IMR-90 (cell line): ENCODE data around the gene ZNF813. TPM values are rescaled to one million over a fixed set of nuclear protein-coding genes. Genes with fewer than 3 reads are reported as not detected.

Source experiments
- ATAC-seq: fragments of 200-7000 bp; cut with Tn5 transposase; 2 replicates; pipeline ENCODE4 v1.9.1; 2020; ENCODE audit warnings: low read depth, mild to moderate bottlenecking, moderate library complexity
- BruUV-seq: library from RNA; stranded (reverse); fragments of 400-500 nt; replicated peaks from 2 replicates; lab custom pipeline; 2021; lab: Mats Ljungman, UMichigan
- CTCF ChIA-PET: fragments of 300-600 bp; formaldehyde crosslinking; extraction: SDS; loops from one replicate; lab custom pipeline; 2021; ENCODE audit warnings: antibody characterized with exemption; lab: Yijun Ruan, JAX
- POLR2A ChIA-PET: fragments of 300-600 bp; sonication (Branson Sonifier 250); formaldehyde crosslinking; loops from one replicate; lab custom pipeline; 2022; ENCODE audit warnings: antibody characterized with exemption; ENCODE audit not compliant: unreplicated experiment; lab: Charles Lee
- DNase-seq: peaks from one replicate; pipeline ENCODE4 v3.0.0; 2013
- H2AFZ ChIP-seq: replicated peaks from 2 replicates; pipeline ENCODE3; 2013; ENCODE audit warnings: low read length, mild to moderate bottlenecking; ENCODE audit not compliant: poor library complexity
- H2AK5ac ChIP-seq: 2 replicates; pipeline ENCODE4 v1.6.1; 2013; ENCODE audit warnings: low read depth, low read length, inconsistent platforms
- H2AK9ac ChIP-seq: replicated peaks from 2 replicates; pipeline ENCODE3; 2013; ENCODE audit warnings: mild to moderate bottlenecking, low read depth, low read length, moderate library complexity; ENCODE audit not compliant: poor library complexity
- H2BK120ac ChIP-seq: 2 replicates; pipeline ENCODE4 v1.6.1; 2013; ENCODE audit warnings: low read depth, low read length, inconsistent platforms
- H2BK15ac ChIP-seq: 3 replicates; pipeline ENCODE4 v1.6.1; 2013; ENCODE audit warnings: low read depth, low read length, inconsistent platforms
- H2BK20ac ChIP-seq: 2 replicates; pipeline ENCODE4 v1.6.1; 2013; ENCODE audit warnings: low read depth, mild to moderate bottlenecking, inconsistent platforms, low read length, moderate library complexity
- H2BK5ac ChIP-seq: 2 replicates; pipeline ENCODE4 v1.6.1; 2013; ENCODE audit warnings: mild to moderate bottlenecking, low read depth, low read length, inconsistent platforms; ENCODE audit not compliant: poor library complexity, severe bottlenecking
- H3K14ac ChIP-seq: replicated peaks from 2 replicates; pipeline ENCODE4 v1.6.1; 2013; ENCODE audit warnings: low read depth, low read length, inconsistent platforms
- H3K18ac ChIP-seq: 2 replicates; pipeline ENCODE4 v1.6.1; 2013; ENCODE audit warnings: low read depth, low read length, control low read depth
- H3K23ac ChIP-seq: 2 replicates; pipeline ENCODE4 v1.6.1; 2013; ENCODE audit warnings: low read depth, low read length, inconsistent platforms
- H3K27ac ChIP-seq: 2 replicates; pipeline ENCODE4 v1.5.1; 2013; ENCODE audit warnings: mild to moderate bottlenecking, control low read depth, low read length; ENCODE audit not compliant: insufficient read depth
- H3K27me3 ChIP-seq: 2 replicates; pipeline ENCODE4 v1.6.1; 2013; ENCODE audit warnings: low read length; ENCODE audit not compliant: control insufficient read depth, insufficient read depth
- H3K36me3 ChIP-seq: 2 replicates; pipeline ENCODE4 v1.6.1; 2013; ENCODE audit warnings: low read length, mixed read lengths; ENCODE audit not compliant: control insufficient read depth, insufficient read depth
- H3K4ac ChIP-seq: 2 replicates; pipeline ENCODE4 v1.6.1; 2013; ENCODE audit warnings: low read depth, low read length, inconsistent platforms
- H3K4me1 ChIP-seq: 2 replicates; pipeline ENCODE4 v1.6.1; 2013; ENCODE audit warnings: low read length, mixed read lengths; ENCODE audit not compliant: control insufficient read depth, insufficient read depth
- H3K4me2 ChIP-seq: 2 replicates; pipeline ENCODE4 v1.6.1; 2013; ENCODE audit warnings: low read depth, mild to moderate bottlenecking, control low read depth, low read length, moderate library complexity
- H3K4me3 ChIP-seq: 2 replicates; pipeline ENCODE4 v1.5.1; 2013; ENCODE audit warnings: low read depth, mild to moderate bottlenecking, control low read depth, low read length, moderate library complexity; ENCODE audit not compliant: insufficient read depth
- H3K56ac ChIP-seq: 2 replicates; pipeline ENCODE4 v1.6.1; 2013; ENCODE audit warnings: low read length, inconsistent platforms; ENCODE audit not compliant: insufficient read depth; ENCODE audit errors: extremely low read depth
- H3K79me1 ChIP-seq, 2 experiments: 2 replicates each; pipeline ENCODE4 v1.6.1; 2013; ENCODE audit warnings: low read length in 2 of 2, inconsistent platforms in 1 of 2, low read depth in 1 of 2
- H3K9ac ChIP-seq: 2 replicates; pipeline ENCODE4 v1.6.1; 2013; ENCODE audit warnings: low read depth, low read length, control low read depth
- H3K9me1 ChIP-seq: 2 replicates; pipeline ENCODE4 v1.6.1; 2013; ENCODE audit warnings: low read length, inconsistent platforms; ENCODE audit not compliant: insufficient read depth
- H3K9me3 ChIP-seq: 2 replicates; pipeline ENCODE4 v1.6.1; 2013; ENCODE audit warnings: low read length; ENCODE audit not compliant: control insufficient read depth, insufficient read depth
- H4K20me1 ChIP-seq: 2 replicates; pipeline ENCODE4 v1.6.1; 2013; ENCODE audit warnings: low read length, inconsistent platforms; ENCODE audit not compliant: insufficient read depth
- H4K5ac ChIP-seq: 2 replicates; pipeline ENCODE4 v1.6.1; 2013; ENCODE audit warnings: mild to moderate bottlenecking, low read depth, low read length, control low read depth
- H4K8ac ChIP-seq, 2 experiments: 2 replicates each; pipeline ENCODE4 v1.6.1; 2013; ENCODE audit warnings: low read depth in 2 of 2, low read length in 2 of 2, control low read depth in 1 of 2, inconsistent platforms in 1 of 2
- H4K91ac ChIP-seq: 2 replicates; pipeline ENCODE4 v1.6.1; 2013; ENCODE audit warnings: low read depth, low read length, inconsistent platforms; ENCODE audit not compliant: insufficient read depth
- BHLHE40 ChIP-seq: fragments of 150-350 bp; IDR thresholded peaks from 2 replicates; pipeline ENCODE4 v1.6.1; 2016; ENCODE audit warnings: mild to moderate bottlenecking, low read depth, low read length
- CEBPB ChIP-seq: IDR thresholded peaks from 2 replicates; pipeline ENCODE4 v1.6.1; 2012; ENCODE audit warnings: low read depth, low read length, improper control_type of control experiment
- CHD1 ChIP-seq: IDR thresholded peaks from 2 replicates; pipeline ENCODE4 v1.6.1; 2012; ENCODE audit warnings: low read depth, low read length, improper control_type of control experiment
- FOS ChIP-seq: fragments of 150-350 bp; IDR thresholded peaks from 2 replicates; pipeline ENCODE4 v1.6.1; 2016; ENCODE audit warnings: low read depth, low read length
- MAFK ChIP-seq: IDR thresholded peaks from 2 replicates; pipeline ENCODE4 v1.6.1; 2012; ENCODE audit warnings: low read depth, low read length, improper control_type of control experiment
- MAZ ChIP-seq: IDR thresholded peaks from 2 replicates; pipeline ENCODE4 v1.6.1; 2012; ENCODE audit warnings: low read depth, mild to moderate bottlenecking, low read length, improper control_type of control experiment, moderate library complexity, borderline replicate concordance
- MXI1 ChIP-seq: IDR thresholded peaks from 2 replicates; pipeline ENCODE4 v1.6.1; 2012; ENCODE audit warnings: low read depth, mild to moderate bottlenecking, low read length, moderate library complexity, borderline replicate concordance
- NFE2L2 ChIP-seq: fragments of 150-350 bp; IDR thresholded peaks from 2 replicates; pipeline ENCODE4 v1.6.1; 2016; ENCODE audit warnings: low read depth, mild to moderate bottlenecking, low read length
- RAD21 ChIP-seq: IDR thresholded peaks from 2 replicates; pipeline ENCODE4 v1.6.1; 2012; ENCODE audit warnings: low read length, improper control_type of control experiment
- RCOR1 ChIP-seq: IDR thresholded peaks from 2 replicates; pipeline ENCODE4 v1.6.1; 2012; ENCODE audit warnings: mild to moderate bottlenecking, low read length, improper control_type of control experiment; ENCODE audit not compliant: insufficient replicate concordance
- RFX5 ChIP-seq: IDR thresholded peaks from 2 replicates; pipeline ENCODE4 v1.8.0; 2012; ENCODE audit warnings: low read depth, mild to moderate bottlenecking, low read length, moderate library complexity
- SMC3 ChIP-seq: fragments of 150-350 bp; IDR thresholded peaks from 2 replicates; pipeline ENCODE4 v1.6.1; 2016; ENCODE audit warnings: low read depth, mild to moderate bottlenecking, antibody characterized with exemption, low read length, moderate library complexity
- USF2 ChIP-seq: fragments of 150-350 bp; IDR thresholded peaks from 2 replicates; pipeline ENCODE4 v1.6.1; 2017; ENCODE audit warnings: mild to moderate bottlenecking, antibody characterized with exemption, low read length, low read depth
- WGBS, 2 experiments: methylation state at CpG; one replicate each; pipeline versions ENCODE4 v1.1.5 to v1.1.7; 2013; ENCODE audit warnings: missing lambda C conversion rate in 2 of 2; ENCODE audit not compliant: insufficient read length in 1 of 2; ENCODE audit errors: extremely low coverage in 2 of 2; 5-methylcytosine and 5-hydroxymethylcytosine counted together
- dilution Hi-C: fragments of 300-500 bp; cut with HindIII; formaldehyde crosslinking; loops from one replicate; pipeline ENCODE4 v1.14.3; 2018; ENCODE audit warnings: low sequenced_read_pairs; ENCODE audit not compliant: unreplicated experiment
- in situ Hi-C: fragments of 300-500 bp; cut with MboI; formaldehyde crosslinking; loops from 3 replicates; pipeline ENCODE4 v1.14.3; 2019; ENCODE audit warnings: low sequenced_read_pairs, inconsistent platforms, mixed read lengths
- intact Hi-C: fragments of 100-400 bp; cut with micrococcal nuclease; formaldehyde crosslinking; loops from 2 replicates; pipeline ENCODE4 v1.10.0; 2022
- polyA plus RNA-seq, 3 experiments: library from polyadenylated mRNA; depleted of rRNA; stranded (reverse); fragments of >200 nt; gene quantifications; 2 replicates each; pipeline ENCODE4 v1.2.3, GENCODE V29; 2012; ENCODE audit warnings: low replicate concordance in 1 of 3
- total RNA-seq: library from RNA; depleted of rRNA; stranded (reverse); fragments of >200 nt; gene quantifications from 2 replicates; pipeline ENCODE4 v1.2.3, GENCODE V29; 2012
- TF ChIP-seq, protein P1 (sequence below): fragments of 150-350 bp; IDR thresholded peaks from 2 replicates; pipeline ENCODE4 v1.6.1; 2016; ENCODE audit warnings: low read depth, mild to moderate bottlenecking, low read length, moderate library complexity, borderline replicate concordance
- TF ChIP-seq, protein P2 (sequence below): conservative IDR thresholded peaks from 2 replicates; pipeline ENCODE4 v1.5.1; 2012; ENCODE audit warnings: mild to moderate bottlenecking, low read depth, low read length, improper control_type of control experiment

The ZNF813 gene
- total and polyA plus RNA-seq, 2 of the 4 experiments (the other 2 are of a cell fraction): 0.82 to 3.4 TPM

GRCh38 chr19:53537121-53537520 is 69.6 kb downstream of the ZNF813 start:
- TF ChIP-seq SMC3 (no peak), MAZ (no peak), RAD21 (no peak), RFX5 (no peak), RCOR1 (no peak), MXI1 (no peak), USF2 (no peak), BHLHE40 (no peak), FOS (no peak), CEBPB (no peak), NFE2L2 (no peak), MAFK (no peak), CHD1 (no peak)
- TF ChIP-seq, protein P1, sequence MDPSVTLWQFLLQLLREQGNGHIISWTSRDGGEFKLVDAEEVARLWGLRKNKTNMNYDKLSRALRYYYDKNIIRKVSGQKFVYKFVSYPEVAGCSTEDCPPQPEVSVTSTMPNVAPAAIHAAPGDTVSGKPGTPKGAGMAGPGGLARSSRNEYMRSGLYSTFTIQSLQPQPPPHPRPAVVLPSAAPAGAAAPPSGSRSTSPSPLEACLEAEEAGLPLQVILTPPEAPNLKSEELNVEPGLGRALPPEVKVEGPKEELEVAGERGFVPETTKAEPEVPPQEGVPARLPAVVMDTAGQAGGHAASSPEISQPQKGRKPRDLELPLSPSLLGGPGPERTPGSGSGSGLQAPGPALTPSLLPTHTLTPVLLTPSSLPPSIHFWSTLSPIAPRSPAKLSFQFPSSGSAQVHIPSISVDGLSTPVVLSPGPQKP: no peak
- TF ChIP-seq, protein P2, sequence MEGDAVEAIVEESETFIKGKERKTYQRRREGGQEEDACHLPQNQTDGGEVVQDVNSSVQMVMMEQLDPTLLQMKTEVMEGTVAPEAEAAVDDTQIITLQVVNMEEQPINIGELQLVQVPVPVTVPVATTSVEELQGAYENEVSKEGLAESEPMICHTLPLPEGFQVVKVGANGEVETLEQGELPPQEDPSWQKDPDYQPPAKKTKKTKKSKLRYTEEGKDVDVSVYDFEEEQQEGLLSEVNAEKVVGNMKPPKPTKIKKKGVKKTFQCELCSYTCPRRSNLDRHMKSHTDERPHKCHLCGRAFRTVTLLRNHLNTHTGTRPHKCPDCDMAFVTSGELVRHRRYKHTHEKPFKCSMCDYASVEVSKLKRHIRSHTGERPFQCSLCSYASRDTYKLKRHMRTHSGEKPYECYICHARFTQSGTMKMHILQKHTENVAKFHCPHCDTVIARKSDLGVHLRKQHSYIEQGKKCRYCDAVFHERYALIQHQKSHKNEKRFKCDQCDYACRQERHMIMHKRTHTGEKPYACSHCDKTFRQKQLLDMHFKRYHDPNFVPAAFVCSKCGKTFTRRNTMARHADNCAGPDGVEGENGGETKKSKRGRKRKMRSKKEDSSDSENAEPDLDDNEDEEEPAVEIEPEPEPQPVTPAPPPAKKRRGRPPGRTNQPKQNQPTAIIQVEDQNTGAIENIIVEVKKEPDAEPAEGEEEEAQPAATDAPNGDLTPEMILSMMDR: no peak

More at GRCh38 chr19:53537121-53537520, 69.6 kb downstream of the ZNF813 start:
- intact Hi-C loops (no loop called here), in situ Hi-C loops (no loop called here), dilution Hi-C loops (no loop called here)
- ATAC-seq: no peak
- peak overlapping the region; percentile 76 for H3K4me3 ChIP-seq
- peak overlapping the region; percentile 5; the same call in 1 of the 2 replicates for H3K9ac ChIP-seq
- H3K27me3 ChIP-seq: no peaks in the 10 kb centered on the region
- peak overlapping the region; percentile 18; the same call in 1 of the 2 replicates for H3K27ac ChIP-seq
- no peak overlapping the region for H2AK5ac ChIP-seq
- peak overlapping the region; percentile 17 to 95 for H4K8ac ChIP-seq
- peak overlapping the region; percentile 71; the same call in 1 of the 2 replicates for H4K91ac ChIP-seq
- H2AK9ac ChIP-seq: peak overlapping the region; percentile 15
- no peak overlapping the region for H2BK5ac ChIP-seq
- 0 out of 2 replicates have a peak, but pooled peaks cover 2% of the 10 kb centered on the region for H3K4me1 ChIP-seq
- peak overlapping the region; percentile 97 for H2AFZ ChIP-seq
- CTCF ChIA-PET: interaction anchor here (1.2 kb wide), 1 partner anchor 38 kb away, joined by 3 read pairs; no protein-coding TSS in a partner anchor
- H3K4ac ChIP-seq: no peak overlapping the region
- no peak overlapping the region for H2BK20ac ChIP-seq
- H2BK15ac ChIP-seq: no peak overlapping the region
- no peak overlapping the region for H2BK120ac ChIP-seq
- H4K20me1 ChIP-seq: no peaks in the 10 kb centered on the region
- peaks cover 3% of the 10 kb centered on the region for H3K36me3 ChIP-seq
- H3K18ac ChIP-seq: no peak overlapping the region
- H3K23ac ChIP-seq: no peak overlapping the region
- no peak overlapping the region for H3K56ac ChIP-seq
- no peak overlapping the region for H3K14ac ChIP-seq
- no peaks in the 10 kb centered on the region for H3K9me1 ChIP-seq
- H4K5ac ChIP-seq: peak overlapping the region; percentile 56
- POLR2A ChIA-PET: no interaction called here
- H3K9me3 ChIP-seq: no peaks in the 10 kb centered on the region
- no TSS peak for BruUV-seq
- peak overlapping the region; percentile 82 for H3K4me2 ChIP-seq
- WGBS, 2 experiments: 65% methylated on average over 7 of the region's 11 CpGs; no CpG with 5 or more reads in 1 of the 2 experiments
- peaks cover 0 to 18% of the 10 kb centered on the region in 2 experiments; a peak in 2 of 4 replicates for H3K79me1 ChIP-seq
- DNase-seq: no peak
